ENCODE data around the gene DLG2. TPM values are rescaled to one million over a fixed set of nuclear protein-coding genes. Genes with fewer than 3 reads are reported as not detected.

DLG2 gene
- total and polyA plus RNA-seq, 2 of the 8 experiments (the other 6 are each of a cell fraction or from before 2014, with no cell fraction given) = 1.7 to 14.3 TPM

DNA sequence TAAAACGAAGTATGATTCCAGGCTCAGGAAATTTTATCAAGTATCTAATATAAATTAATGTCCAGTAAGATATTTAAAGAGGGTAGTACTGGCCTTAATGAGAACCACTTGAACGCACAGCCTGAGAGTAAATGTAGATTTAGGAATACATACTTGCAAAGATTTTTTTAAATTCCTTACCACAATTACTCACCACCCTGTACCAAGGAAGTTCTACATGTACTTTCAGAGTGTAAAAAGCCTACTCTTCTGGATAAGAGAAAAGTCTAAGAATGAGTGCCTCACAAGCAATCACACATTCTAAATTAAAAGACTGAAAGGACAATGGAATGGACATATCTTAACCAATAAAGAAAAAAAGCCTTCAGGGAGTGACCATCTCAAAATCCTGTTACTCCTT is 697.4 kb downstream of the DLG2 start (continued):
- no peak for TF ChIP-seq SUZ12 (IDR thresholded peaks at IDR 0.05; ENCODE audit: low read length)
- no peak for TF ChIP-seq BRCA1 (IDR thresholded peaks at IDR 0.05; ENCODE audit: low read depth, low read length)
- TF ChIP-seq CHD2 (IDR thresholded peaks at IDR 0.05; ENCODE audit: low read length) = no peak
- no peak for TF ChIP-seq JUN (IDR thresholded peaks at IDR 0.05; ENCODE audit: low read depth, low read length)
- no peak for TF ChIP-seq SAP30 (IDR thresholded peaks at IDR 0.05; ENCODE audit: insufficient read depth, insufficient replicate concordance, low read length)
- no peak for TF ChIP-seq CREB1 (IDR thresholded peaks at IDR 0.05)
- TF ChIP-seq TBP (IDR thresholded peaks at IDR 0.05; ENCODE audit: low read depth, low read length) = no peak
- no peak for TF ChIP-seq KDM4A (IDR thresholded peaks at IDR 0.05; ENCODE audit: low read depth, low read length, severe bottlenecking)
- TF ChIP-seq SP1 (IDR thresholded peaks at IDR 0.05; ENCODE audit: low read depth, low read length) = no peak
- TF ChIP-seq HDAC2 (IDR thresholded peaks at IDR 0.05; ENCODE audit: borderline replicate concordance in 1 of 2, low read depth in 2 of 2, low read length in 2 of 2) = no peak
- TF ChIP-seq RAD21 (IDR thresholded peaks at IDR 0.05 in 1 of 2, conservative IDR thresholded peaks at IDR 0.05 in 1 of 2; ENCODE audit: low read depth in 2 of 2, low read length in 2 of 2) = no peak
